ENCODE data around the gene SPEM2. TPM values are rescaled to one million over a fixed set of nuclear protein-coding genes. Genes with fewer than 3 reads are reported as not detected.

Gene SPEM2
- total RNA-seq, 1 experiment from 2014 or later, result not detected

GRCh38 chr17:7421186-7421585 is 4.2 kb upstream of the SPEM2 start:
- no peaks in the 10 kb centered on the region for H3K4me1 ChIP-seq (ENCODE audit: control insufficient read depth in 1 of 2, insufficient read depth in 2 of 2, low read length in 2 of 2)
- TF ChIP-seq ELF1 (IDR thresholded peaks at IDR 0.05; ENCODE audit: borderline replicate concordance, low read depth), result no peak
- BruUV-seq (replicated peaks), result no TSS peak
- no peak for DNase-seq (ENCODE audit: low read depth, low spot score)
- H3K36me3 ChIP-seq (ENCODE audit: control insufficient read depth in 1 of 2, insufficient read depth in 2 of 2, low read length in 2 of 2), result no peaks in the 10 kb centered on the region; a peak in 1 of 4 replicates
- H3K9me2 ChIP-seq (ENCODE audit: insufficient read depth), result no peaks in the 10 kb centered on the region
- intact Hi-C loops (cut with micrococcal nuclease), result no loop called here
- no peak overlapping the region for H3K4me2 ChIP-seq (ENCODE audit: low read length)
- ChIA-PET POLR2A (no interaction called here), CTCF (no interaction called here), RAD21 (ENCODE audit: low non-redundant PET in 1 of 2, low total read pairs in 2 of 2, uncharacterized antibody in 2 of 2, unreplicated experiment in 2 of 2) (no interaction called here)
- no peak for ATAC-seq
- H2AFZ ChIP-seq (ENCODE audit: low read depth, low read length, poor library complexity, severe bottlenecking), result no peak overlapping the region
- no peak overlapping the region for H3K27ac ChIP-seq (ENCODE audit: low read depth, low read length)
- no peaks in the 10 kb centered on the region for H4K20me1 ChIP-seq (ENCODE audit: insufficient read depth)
- no peaks in the 10 kb centered on the region for H3K79me2 ChIP-seq (ENCODE audit: insufficient read depth, low read length)
- no peak overlapping the region for H3K9ac ChIP-seq (ENCODE audit: low read length)
- H3K4me3 ChIP-seq (replicated peaks in 1 of 2; ENCODE audit: low read depth in 1 of 2, low read length in 2 of 2), result no peak overlapping the region
- no peaks in the 10 kb centered on the region for H3K9me3 ChIP-seq (ENCODE audit: control insufficient read depth in 1 of 2, insufficient read depth in 1 of 2, low read depth in 1 of 2, low read length in 2 of 2)
- H3K27me3 ChIP-seq (ENCODE audit: insufficient read depth, low read length), result no peaks in the 10 kb centered on the region

GRCh38 chr17:7423679-7424078 is 1.7 kb upstream of the SPEM2 start:
- Histone ChIP-seq H4K20me1 (ENCODE audit: insufficient read depth) (no peaks in the 10 kb centered on the region), H3K4me1 (ENCODE audit: control insufficient read depth in 1 of 2, insufficient read depth in 2 of 2, low read length in 2 of 2) (no peaks in the 10 kb centered on the region), H3K4me3 (replicated peaks in 1 of 2; ENCODE audit: low read depth in 1 of 2, low read length in 2 of 2) (no peak overlapping the region), H3K9me2 (ENCODE audit: insufficient read depth) (no peaks in the 10 kb centered on the region), H3K9ac (ENCODE audit: low read length) (no peak overlapping the region), H3K79me2 (ENCODE audit: insufficient read depth, low read length) (no peaks in the 10 kb centered on the region), H3K9me3 (ENCODE audit: control insufficient read depth in 1 of 2, insufficient read depth in 1 of 2, low read depth in 1 of 2, low read length in 2 of 2) (no peaks in the 10 kb centered on the region), H2AFZ (ENCODE audit: low read depth, low read length, poor library complexity, severe bottlenecking) (no peak overlapping the region), H3K27me3 (ENCODE audit: insufficient read depth, low read length) (no peaks in the 10 kb centered on the region), H3K27ac (ENCODE audit: low read depth, low read length) (no peak overlapping the region), H3K36me3 (ENCODE audit: control insufficient read depth in 1 of 2, insufficient read depth in 2 of 2, low read length in 2 of 2) (no peaks in the 10 kb centered on the region), H3K4me2 (ENCODE audit: low read length) (no peak overlapping the region)
- intact Hi-C loops (cut with micrococcal nuclease), result no loop called here
- CTCF ChIA-PET, result no interaction called here
- BruUV-seq (replicated peaks), result no TSS peak
- DNase-seq (ENCODE audit: low read depth, low spot score) (no peak), ATAC-seq (no peak)
- RAD21 ChIA-PET (ENCODE audit: low non-redundant PET in 1 of 2, low total read pairs in 2 of 2, uncharacterized antibody in 2 of 2, unreplicated experiment in 2 of 2), result no interaction called here
- POLR2A ChIA-PET, result no interaction called here
- TF ChIP-seq SIN3A (IDR thresholded peaks at IDR 0.05; ENCODE audit: low read depth) (no peak), POLR2AphosphoS5 (IDR thresholded peaks at IDR 0.05; ENCODE audit: low read depth, low read length) (no peak), TCF7L2 (IDR thresholded peaks at IDR 0.05; ENCODE audit: borderline replicate concordance, extremely low read depth, insufficient read depth, insufficient read length) (no peak), CEBPB (IDR thresholded peaks at IDR 0.05; ENCODE audit: low read depth) (no peak), CTCF (IDR thresholded peaks at IDR 0.05 in 2 of 3, conservative IDR thresholded peaks at IDR 0.05 in 1 of 3; ENCODE audit: borderline replicate concordance in 1 of 3, insufficient read depth in 1 of 3, low read depth in 2 of 3, low read length in 2 of 3) (no peak), RAD21 (IDR thresholded peaks at IDR 0.05; ENCODE audit: low read depth) (no peak), YY1 (IDR thresholded peaks at IDR 0.05; ENCODE audit: extremely low read depth, insufficient replicate concordance, low read depth, low read length) (no peak), CBX3 (IDR thresholded peaks at IDR 0.05; ENCODE audit: low read depth) (no peak)

All from HCT116 (cell line).